ENCODE results near the gene NPFF. TPM values are rescaled to one million over a fixed set of nuclear protein-coding genes. Genes with fewer than 3 reads are reported as not detected.
"Not testable (repeated sequence)": the region's sequence is repeated elsewhere in the genome, so short reads cannot be mapped to it uniquely, and the experiment has no call there.

The NPFF gene
- total and polyA plus RNA-seq, 12 donors = not detected

- intact Hi-C loops (cut with DNase I) = loop anchor here in 1 of 10 donors (5.0 kb wide), 1 partner anchor 122 kb away; no protein-coding TSS in a partner anchor
- 43 to 73% methylated on average over 1 of the region's 1 CpG for WGBS, 2 donors
- DNase-seq = no peak
These were observed 43.3 kb upstream of the NPFF start for GRCh38 chr12:53550595-53550994.

DNA sequence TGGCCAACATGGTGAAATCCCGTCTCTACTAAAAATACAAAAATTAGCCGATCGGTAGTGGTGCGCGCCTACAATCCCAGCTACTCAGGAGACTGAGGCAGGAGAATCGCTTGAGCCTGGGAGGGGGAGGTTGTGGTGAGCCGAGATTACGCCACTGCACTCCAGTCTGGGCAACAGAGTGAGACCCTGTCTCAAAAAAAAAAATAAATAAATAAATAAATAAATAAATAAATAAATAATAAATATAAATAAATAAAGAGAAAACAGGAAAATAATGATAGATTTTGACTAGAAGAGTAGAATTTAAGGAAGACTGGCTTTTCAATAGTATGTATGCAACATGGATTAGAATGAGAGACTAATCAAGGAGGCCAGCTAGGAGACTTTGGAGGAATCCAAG is 42.8 kb upstream of the NPFF start:
- not testable (repeated sequence) for DNase-seq, H3K4me1 ChIP-seq, H3K27ac ChIP-seq, H3K9me3 ChIP-seq, ATAC-seq, H3K27me3 ChIP-seq, H3K4me3 ChIP-seq
- H3K36me3 ChIP-seq = peaks cover 0 to 80% (median 25%) of the 10 kb centered on the region in 9 donors
- intact Hi-C loops (cut with DNase I) = loop anchor here in 1 of 10 donors (5.0 kb wide), 1 partner anchor 122 kb away; no protein-coding TSS in a partner anchor
- WGBS, 2 donors = 97 to 98% methylated on average over 8 of the region's 8 CpGs

More at GRCh38 chr12:53550595-53550994, 43.3 kb upstream of the NPFF start:
- no peak overlapping the region for H3K27ac ChIP-seq
- no peaks in the 10 kb centered on the region for H3K27me3 ChIP-seq
- no peaks in the 10 kb centered on the region for H3K9me3 ChIP-seq
- H3K4me3 ChIP-seq = no peak overlapping the region
- TF ChIP-seq, protein P1, sequence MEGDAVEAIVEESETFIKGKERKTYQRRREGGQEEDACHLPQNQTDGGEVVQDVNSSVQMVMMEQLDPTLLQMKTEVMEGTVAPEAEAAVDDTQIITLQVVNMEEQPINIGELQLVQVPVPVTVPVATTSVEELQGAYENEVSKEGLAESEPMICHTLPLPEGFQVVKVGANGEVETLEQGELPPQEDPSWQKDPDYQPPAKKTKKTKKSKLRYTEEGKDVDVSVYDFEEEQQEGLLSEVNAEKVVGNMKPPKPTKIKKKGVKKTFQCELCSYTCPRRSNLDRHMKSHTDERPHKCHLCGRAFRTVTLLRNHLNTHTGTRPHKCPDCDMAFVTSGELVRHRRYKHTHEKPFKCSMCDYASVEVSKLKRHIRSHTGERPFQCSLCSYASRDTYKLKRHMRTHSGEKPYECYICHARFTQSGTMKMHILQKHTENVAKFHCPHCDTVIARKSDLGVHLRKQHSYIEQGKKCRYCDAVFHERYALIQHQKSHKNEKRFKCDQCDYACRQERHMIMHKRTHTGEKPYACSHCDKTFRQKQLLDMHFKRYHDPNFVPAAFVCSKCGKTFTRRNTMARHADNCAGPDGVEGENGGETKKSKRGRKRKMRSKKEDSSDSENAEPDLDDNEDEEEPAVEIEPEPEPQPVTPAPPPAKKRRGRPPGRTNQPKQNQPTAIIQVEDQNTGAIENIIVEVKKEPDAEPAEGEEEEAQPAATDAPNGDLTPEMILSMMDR (IDR thresholded peaks at IDR 0.05) = no peak
- no peak for ATAC-seq
- H3K36me3 ChIP-seq = peaks cover 0 to 78% (median 25%) of the 10 kb centered on the region in 9 donors
- no peaks in the 10 kb centered on the region for H3K4me1 ChIP-seq

DNA sequence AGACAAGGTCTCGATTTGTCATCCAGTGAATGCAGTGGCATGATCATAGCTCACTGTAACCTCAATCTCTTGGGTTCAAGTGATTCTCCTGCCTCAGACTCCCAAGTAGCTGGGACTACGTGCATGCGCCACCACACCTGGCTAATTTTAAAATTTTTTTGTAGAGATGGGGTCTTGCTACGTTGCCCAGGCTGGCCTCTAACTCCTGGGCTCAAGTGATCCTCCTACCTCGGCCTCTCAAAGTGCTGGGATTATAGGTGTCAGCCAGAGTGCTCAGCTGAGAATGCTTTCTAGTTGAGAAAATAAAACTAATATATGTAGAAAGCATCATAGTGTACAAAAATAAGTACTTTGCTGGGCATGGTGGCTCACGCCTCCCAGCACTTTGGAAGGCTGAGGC is 41.1 kb upstream of the NPFF start:
- not testable (repeated sequence) for H3K27me3 ChIP-seq, DNase-seq, H3K27ac ChIP-seq, H3K9me3 ChIP-seq, H3K4me3 ChIP-seq, ATAC-seq
- Histone ChIP-seq H3K4me1 (peaks cover 0 to 18% (median 8%) of the 10 kb centered on the region in 9 donors), H3K36me3 (peaks cover 0 to 85% (median 26%) of the 10 kb centered on the region in 9 donors)
- 96 to 98% methylated on average over 6 of the region's 6 CpGs for WGBS, 2 donors
- intact Hi-C loops (cut with DNase I) = loop anchor here in 5 of 10 donors (10.0 kb wide), 3 partner anchors 46 to 196 kb away; partner anchors contain the start of gene ATF7 (in 3 of the 5)

GRCh38 chr12:53543539-53543938 is 36.3 kb upstream of the NPFF start:
- Histone ChIP-seq H3K4me3 (no peak overlapping the region), H3K27ac (peak overlapping the region in 7 of 10 donors; percentile 2 to 64 (median 49)), H3K27me3 (no peaks in the 10 kb centered on the region), H3K4me1 (peaks cover 0 to 23% (median 16%) of the 10 kb centered on the region in 9 donors), H3K36me3 (peaks cover 0 to 86% (median 47%) of the 10 kb centered on the region in 9 donors), H3K9me3 (no peaks in the 10 kb centered on the region)
- intact Hi-C loops (cut with DNase I) = loop anchor here in 9 of 10 donors (1.0 to 10.0 kb wide), 11 partner anchors 51 to 204 kb away; partner anchors contain the start of genes ATP5MC2 (in 8 of the 9) and ATF7 (in 3 of the 9)
- WGBS, 2 donors = 24% methylated on average over 5 of the region's 5 CpGs
- ATAC-seq = peak; percentile 78 to 93 (median 92)
- TF ChIP-seq, protein P1 (IDR thresholded peaks at IDR 0.05) = peak; percentile 69 to 94 (median 84)
- DNase-seq = peak; percentile 18 to 63

DNA sequence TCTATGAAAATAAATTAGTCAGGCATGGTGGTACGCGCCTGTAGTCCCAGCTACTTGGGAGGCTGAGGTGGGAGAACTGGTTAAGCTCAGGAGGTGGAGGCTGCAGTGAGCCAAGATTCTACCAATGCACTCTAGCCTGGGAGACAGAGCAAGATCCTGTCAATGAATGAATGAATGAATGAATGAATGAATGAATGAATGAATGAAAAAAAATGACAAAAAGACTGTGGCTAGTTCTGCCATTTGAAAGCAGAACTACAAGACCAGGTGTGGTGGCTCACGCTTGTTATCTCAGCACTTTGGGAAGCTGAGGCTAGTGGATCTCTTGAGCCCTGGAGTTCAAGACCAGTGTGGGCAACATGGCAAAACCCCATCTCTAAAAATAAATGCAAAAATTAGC is 32.2 kb upstream of the NPFF start:
- no peak overlapping the region for H3K4me3 ChIP-seq
- H3K36me3 ChIP-seq = peaks cover 0 to 97% (median 66%) of the 10 kb centered on the region in 9 donors
- no peak overlapping the region for H3K27ac ChIP-seq
- H3K4me1 ChIP-seq = peaks cover 0 to 25% (median 16%) of the 10 kb centered on the region in 9 donors
- TF ChIP-seq, protein P1 (IDR thresholded peaks at IDR 0.05) = no peak
- ATAC-seq = no peak
- intact Hi-C loops (cut with DNase I) = no loop called here
- WGBS, 2 donors = 99% methylated on average over 3 of the region's 3 CpGs
- no peak for DNase-seq
- H3K9me3 ChIP-seq = no peaks in the 10 kb centered on the region
- H3K27me3 ChIP-seq = no peaks in the 10 kb centered on the region
